GM19452 (cell line): ENCODE data around the gene ZBTB12.
"Not testable (repeated sequence)": the region's sequence is repeated elsewhere in the genome, so short reads cannot be mapped to it uniquely, and the experiment has no call there.

Experiments used
- ATAC-seq: cut with Tn5 transposase; IDR thresholded peaks from one replicate; pipeline ENCODE4 v1.9.1; 2021; ENCODE audit not compliant: unreplicated experiment

The ZBTB12 gene

DNA sequence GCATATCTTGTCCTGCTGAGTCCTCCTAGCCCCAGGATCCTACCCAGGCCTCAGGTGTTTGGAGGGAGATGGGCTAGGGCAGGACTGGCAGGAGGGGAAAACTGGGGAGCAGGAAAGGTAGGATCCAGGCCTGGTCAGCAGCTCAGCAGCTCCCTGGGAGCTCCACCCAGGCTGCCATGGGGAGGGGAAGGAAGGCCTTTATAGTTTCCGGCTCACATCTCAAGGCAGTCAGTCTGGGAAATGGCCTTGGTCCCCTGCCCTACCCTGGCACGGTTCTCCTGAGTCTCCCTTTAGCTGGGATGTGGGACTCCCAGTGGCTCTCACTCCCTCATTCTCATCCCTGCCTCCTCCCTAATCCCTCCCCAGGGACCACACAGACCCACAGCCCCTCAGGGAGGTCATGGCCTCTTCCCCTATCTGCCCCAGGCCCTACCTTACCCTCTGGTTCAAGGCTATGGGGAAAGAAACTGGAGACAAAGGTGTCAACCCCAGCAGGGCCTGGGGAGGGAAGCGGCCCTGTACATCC, 24.7 kb downstream of the ZBTB12 start:
- no peak for ATAC-seq

DNA sequence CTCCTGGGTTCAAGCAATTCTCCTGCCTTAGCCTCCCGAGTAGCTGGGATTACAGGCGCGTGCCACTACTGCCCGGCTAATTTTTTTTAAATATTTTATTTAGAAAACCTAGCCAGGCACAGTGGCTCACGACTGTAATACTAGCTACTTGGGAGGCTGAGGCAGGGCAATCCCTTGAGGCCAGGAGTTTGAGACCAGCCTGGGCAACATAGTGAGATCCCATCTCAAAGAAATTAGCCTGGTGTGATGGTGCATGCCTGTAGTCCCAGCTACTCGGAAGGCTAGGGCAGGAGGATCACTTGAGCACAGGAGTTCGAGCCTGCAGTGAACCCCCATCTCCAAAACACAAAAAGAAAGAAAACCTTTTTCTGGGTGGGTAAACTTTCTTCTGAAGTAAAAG, 25.5 kb downstream of the ZBTB12 start:
- ATAC-seq, result no peak

DNA sequence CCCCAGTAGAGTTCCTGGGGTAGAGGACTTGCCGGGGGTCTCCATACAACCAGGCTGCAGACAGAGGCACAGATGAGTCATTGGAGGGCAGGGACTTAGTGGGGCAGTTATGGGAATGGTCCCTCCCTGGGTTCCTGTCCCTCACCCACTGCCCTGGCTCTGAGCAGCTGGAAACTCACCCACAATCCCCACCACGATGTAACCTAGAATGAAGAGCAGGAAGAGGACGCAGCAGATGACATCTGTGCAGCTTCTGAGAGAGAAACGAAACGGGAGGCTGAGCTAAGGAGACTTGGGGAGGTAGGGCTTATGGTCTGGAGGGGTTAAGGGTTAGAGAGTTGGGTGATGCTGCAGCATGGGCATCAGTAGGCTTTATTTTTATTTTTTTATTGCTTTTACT, 26.0 kb downstream of the ZBTB12 start:
- no peak for ATAC-seq

DNA sequence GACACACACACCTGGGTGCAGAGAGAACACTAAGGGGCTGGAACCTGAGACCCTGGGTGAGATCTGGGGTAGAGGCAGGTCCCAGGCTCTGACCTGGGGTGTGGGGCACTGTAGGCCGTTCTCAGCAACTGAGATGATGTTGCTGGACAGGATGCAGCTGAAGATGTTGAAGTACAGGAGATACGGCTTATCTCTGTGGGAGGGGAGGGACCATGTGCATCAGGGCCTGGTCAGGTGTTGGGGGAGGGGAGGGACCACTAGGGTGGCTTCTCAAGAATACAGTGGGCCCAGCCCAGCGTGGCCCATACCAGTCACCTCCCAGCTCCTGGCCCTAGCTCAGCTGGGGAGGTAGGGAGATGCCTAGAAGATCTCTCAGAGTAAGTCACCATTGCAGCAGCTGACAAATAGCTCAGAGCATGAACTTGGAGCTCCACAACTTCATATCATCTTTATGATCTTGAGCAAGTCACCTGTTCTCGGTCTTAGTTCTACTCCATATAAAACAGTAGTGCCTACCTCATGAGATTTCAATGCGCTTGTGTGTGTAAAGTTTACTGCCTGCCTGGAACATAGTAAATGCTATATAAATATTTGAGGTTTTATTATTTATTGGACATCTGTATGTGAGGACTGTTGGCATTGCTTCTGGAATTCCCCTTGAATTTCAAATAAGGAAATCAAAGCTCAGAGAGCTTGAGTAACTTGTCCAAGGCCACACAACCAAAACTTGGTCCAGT, 26.9 kb downstream of the ZBTB12 start:
- ATAC-seq, result no peak

DNA sequence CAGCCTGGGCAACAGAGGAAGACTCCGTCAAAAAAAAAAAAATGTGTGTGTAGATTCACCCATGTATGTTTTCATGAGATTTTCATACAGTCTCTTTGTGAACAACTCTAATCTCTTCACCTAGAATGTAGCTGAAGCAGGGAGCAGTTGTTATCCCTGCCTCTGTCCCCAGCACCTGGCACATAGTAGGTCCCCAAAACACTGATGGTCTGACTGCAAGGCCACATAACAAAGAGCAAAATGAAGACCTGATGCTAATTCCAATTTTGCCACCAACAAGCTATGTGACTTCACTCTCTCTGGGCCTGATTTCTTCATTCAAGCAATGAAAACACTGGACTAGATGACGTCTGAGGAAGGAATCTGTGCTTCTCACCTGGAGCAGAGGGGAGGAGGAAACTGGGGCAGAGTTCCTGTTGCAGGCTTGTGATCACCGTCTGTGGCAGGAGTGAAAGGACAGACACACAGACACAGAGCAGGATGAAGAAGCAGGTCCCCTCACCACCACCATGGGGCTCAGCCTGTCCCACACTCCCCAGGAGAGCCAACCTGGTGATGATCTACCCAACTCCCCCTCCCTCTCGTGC, 27.7 kb downstream of the ZBTB12 start:
- no peak for ATAC-seq

DNA sequence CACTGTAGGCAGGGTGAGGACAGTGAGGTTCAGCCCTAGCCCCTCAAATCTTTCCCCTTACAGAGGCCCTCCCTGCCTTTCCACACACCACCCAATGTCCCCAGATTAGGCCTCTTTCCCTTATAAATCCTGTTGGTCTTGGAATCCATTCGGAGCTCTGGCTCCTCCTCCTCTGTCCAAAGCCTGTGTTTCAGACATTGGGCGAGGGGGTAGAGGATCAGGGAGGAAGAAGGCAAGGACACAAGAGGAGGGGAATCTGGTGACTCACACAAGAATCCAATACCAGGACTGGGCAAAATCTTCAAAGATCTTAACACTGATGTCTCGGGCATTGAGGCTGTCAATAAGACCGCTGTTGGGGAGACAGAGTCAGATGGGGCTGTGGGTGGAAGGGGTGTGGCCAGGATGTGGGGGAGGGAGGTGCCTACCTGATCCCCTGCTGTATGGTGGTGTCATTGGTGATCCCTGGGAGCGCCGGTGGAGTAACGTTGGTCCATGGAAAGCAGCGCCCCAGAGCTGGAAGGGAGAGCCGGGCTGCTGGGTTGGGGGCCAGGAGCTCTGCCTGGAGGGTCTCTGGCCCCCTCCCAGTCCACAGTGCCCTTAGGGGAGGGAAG, 30.7 kb downstream of the ZBTB12 start:
- no peak for ATAC-seq

DNA sequence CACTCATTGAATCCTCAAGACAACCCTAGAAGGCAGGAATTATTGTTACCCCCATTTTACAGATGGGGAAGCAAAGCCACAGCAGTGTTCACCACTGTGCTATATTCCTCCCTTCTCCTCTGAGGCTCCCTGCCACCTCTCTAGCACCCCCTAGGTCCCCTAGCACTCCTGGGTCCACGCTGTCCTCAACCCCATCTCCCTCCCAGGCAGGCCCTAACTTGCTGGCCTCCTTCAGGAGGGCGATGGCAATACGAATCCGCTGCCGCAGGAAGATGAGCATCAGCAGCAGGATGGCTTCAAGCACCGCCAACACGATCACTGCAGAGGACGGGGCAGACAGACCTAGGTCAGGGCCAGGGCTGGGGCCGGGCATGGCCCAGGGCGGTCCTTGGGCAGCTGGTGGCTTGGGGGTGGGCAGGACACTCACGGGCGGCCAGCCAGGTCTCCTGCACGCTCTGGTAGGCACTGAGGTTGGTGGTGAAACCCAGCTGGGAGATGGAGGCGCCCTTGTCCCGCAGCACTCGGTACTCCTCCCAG, 31.4 kb downstream of the ZBTB12 start:
- no peak for ATAC-seq

DNA sequence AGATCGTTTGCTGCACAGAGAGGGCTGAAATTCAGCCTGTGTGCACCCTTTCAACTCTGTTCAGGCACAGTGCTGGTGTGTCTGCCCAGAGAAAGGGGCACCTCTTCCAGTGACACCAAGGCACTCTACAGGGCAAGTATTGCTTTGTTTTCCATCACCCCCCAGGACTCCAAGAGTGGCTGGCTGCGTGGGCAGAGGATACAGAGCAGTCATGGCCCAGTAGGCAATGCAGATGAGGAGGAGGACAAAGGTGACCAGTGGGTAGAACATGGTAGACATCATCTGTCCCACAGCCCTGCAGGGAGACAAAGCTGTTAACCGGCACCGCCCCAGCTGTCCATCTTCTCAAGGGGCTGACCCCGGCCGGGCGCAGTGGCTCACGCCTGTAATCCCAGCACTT, 32.5 kb downstream of the ZBTB12 start:
- ATAC-seq, result no peak

DNA sequence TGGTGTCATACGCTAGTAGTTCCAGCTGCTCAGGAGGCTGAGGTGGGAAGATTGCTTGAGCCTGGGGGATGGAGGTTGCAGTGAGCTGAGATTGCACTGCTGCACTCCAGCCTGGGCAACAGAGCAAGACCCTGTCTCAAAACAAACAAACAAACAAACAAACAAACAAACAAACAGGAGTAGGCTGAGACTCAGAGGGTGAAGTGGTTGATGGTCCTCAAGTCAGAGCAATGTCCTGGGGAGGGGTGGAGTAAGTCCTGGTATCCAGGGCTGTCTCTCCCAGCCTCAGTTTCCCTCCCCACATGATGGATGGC, 33.3 kb downstream of the ZBTB12 start:
- ATAC-seq, result not testable (repeated sequence)

DNA sequence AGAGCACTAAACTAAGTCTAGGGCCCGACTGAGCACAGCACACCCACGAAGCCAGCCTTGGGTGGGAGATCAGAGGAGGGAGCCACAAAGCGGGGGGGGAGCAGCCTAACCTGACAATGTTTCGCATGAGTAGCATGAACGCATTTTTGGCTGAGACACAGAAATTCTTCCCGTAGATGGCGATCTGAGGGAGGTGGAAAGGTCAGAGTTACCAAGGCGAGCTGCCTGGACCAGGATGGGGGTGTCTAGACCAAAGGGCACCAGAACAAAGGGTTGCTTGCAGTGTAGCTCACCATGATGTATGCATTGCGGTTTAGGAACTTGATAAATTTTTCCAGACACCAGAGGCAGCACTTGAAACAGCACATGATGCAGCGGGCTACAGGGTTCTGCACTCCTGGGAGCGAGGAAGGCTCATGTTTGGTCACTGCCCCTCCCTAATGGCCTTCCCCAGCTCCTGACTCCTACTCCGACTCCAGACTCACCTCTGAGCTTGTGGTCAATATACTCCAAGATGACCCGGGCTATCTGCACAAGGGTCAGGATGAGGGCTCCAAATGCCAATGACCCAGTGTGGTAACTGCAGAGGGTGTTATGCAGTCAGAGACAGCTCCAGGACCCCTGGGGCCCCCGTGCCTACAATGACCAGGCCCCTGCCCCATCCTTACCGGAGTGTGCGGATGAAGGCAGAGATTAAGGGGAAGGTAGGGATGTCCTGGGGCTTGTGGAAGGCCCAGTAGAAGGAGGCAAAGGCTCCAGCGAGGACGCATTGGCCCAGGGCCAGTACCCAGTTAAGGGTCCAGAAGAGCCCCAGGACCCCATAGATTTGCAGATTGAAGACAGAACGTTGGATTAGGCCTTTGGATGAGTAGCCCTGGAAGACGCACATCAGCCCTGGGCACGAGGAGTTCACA, 36.4 kb downstream of the ZBTB12 start:
- no peak for ATAC-seq

DNA sequence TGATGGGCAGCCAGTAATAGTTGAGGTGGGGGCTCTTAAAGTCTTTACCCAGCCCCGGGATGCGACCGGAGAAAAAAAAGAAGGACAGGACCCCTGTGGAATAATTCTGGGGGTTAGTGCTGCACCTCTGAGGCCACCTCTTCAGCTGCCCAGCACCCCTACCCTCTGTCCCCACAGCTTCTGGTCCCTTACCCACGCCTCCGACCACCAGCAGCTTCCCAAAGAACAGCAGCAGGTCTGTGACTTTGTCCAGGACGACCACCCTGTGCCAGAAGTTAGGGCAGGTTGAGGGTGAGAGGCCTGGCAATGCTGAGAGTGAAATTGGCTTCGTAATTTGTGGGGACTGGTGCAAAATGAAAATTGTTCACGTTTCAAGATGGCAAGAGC, 37.1 kb downstream of the ZBTB12 start:
- ATAC-seq, result no peak

DNA sequence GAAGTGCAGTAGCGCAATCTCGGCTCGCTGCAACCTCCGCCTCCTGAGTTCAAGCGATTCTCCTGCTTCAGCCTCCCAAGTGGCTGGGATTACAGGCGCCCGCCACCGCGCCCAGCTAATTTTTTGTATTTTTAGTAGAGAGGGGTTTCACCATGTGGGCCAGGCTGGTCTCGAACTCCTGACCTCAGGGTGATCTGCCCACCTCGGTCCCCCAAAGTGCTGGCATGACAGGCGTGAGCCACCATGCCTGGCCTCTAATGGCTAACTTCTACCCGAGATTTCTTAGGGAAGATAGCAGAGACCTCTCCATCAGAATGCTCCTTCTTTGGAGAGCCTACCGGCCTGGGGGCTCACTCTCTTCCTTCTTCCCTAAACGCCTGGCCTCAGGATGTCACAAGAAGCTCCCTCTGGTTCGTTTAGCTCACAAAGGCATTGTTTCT, 37.7 kb downstream of the ZBTB12 start:
- not testable (repeated sequence) for ATAC-seq

DNA sequence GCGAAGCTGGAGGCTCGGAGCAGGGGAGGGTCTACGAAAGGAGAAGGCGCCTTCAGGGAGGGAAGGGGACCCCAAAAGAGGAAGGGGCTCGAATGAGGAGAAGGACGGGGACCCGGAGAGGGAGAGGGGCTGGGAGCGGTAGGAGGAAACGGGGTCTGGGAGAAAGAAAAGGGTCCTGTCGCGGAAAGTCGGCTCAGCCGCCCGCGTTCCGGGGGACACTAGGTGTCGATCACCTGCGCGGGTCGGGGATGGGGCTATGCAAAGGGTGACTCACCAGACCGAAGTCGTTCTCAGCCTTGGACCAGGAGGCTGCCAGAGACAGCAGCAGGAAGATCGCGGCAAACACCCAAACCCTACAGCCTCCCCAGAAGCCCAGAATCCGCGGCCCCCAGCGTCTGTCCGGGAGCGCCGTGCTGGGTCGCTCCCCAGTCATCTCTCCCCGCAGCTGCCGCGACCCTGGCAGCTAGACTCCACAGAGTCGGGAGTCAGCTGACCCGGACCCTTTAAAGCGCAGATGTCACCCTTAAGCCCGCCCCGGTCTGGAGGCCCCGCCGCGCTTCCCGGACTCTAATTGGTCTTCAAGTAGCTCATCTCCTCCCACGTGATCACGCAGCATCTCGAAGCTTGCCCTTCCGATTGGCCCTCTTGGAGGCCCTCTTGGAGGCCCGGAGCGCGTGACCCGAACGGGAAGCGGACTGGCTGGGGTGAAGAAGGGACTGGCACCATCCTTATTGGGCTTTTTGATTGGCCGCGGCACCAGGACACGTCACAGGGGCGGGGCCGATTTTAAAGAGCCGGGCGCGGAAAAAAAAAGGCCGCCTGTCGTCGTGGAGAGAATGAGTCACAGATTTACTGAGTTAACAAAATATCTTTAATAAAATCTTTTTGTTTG, 39.3 kb downstream of the ZBTB12 start, which contains the start of gene NEU1:
TSS of gene NEU1 (minus strand) at position 478 of the 892 bp plus-strand sequence. CDS start at position 433, 45 bp downstream.
- ATAC-seq, result peak; percentile 91

DNA sequence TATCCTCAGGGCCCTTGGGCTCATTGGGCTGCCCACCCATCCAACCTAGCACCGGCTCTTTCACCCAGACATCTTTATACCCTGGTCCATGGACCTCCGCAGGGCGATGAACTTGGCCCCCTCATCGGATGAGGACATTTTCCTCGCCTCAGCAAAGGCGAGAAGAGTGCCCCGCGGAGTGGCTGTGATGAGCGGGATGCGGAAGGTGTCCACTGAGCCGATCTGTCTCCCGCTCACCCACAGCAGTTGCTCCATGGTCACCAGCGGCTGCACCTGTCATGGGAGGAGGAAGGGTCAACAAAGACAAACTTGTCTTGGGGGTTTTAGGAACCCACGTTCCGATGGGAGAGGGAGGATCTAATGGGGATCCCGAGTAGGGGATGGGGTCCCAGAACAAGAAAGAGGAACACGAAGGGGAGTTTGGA, 40.0 kb downstream of the ZBTB12 start:
- ATAC-seq, result no peak

DNA sequence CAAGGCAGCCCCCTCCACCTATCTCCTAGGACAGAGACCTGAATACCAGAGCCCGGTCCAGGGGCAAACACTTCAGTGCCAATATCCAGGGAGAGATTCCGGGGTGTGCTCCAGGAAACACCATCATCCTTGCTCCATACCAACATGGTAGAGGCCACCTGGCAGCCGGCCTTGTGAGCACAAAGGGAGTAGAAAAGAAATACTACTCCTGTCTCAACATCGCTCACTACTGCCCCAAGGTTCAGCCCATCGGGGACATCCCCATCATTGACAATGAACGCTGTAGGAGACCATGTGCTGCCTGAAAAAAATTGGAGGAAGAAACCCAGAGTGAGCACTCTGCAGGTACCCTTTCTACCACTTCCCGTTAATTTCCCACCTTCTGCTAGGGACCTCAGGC, 40.7 kb downstream of the ZBTB12 start:
- no peak for ATAC-seq

DNA sequence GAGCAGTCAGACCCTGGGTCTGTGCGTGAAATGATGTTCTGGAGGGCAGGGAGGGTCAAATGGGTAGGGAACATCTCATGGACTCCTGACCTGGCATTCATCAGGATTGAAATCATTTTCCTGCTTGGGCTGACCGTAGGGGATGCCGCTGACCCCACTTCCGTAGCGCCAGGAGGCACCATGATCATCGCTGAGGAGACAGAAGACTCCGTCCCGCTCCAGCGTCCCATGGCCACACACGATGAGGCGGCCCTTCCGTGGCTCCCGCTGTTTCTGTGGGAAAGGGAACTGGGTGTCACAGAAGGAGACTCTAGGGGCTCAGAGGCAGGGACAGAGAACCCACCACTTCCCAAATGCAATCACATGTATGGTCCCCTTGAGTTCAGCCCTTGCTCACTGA, 41.5 kb downstream of the ZBTB12 start:
- ATAC-seq, result no peak

DNA sequence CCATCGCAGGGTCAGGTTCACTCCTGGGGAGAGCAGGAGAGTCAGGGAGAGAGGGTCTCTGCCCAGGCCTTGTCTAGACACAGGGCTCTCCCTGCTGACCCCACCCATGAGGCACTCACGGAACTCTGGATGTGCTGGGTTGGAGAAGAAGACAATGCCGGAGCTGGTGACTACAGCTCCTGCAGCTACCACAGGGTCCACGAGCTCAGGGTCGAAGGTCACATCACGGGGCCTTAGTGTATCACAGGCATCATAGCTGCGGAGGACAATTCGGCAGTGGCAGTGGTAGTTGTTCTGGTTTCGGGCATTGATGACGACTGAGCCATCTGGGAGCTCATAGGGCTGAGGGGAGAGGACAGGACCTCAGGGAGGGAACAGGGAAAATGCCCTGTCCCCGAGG, 42.0 kb downstream of the ZBTB12 start:
- ATAC-seq, result no peak

DNA sequence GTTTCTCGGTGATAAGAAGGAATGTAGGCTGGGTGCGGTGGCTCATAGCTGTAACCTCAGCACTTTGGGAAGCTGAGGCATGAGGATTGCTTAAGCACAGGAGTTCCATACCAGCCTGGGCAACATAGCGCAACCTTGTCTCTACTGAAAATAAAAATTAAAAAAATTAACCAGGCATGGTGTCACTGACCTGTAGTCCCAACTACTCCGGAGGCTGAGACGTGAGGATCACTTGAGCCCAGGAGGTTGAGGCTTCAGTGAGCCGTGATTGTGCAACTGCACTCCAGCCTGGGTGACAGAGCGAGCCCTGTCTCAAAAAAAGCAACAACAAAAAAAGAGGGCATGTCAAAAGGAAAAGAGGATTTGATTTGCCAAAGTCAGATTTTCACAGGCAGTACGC, 43.2 kb downstream of the ZBTB12 start:
- no peak for ATAC-seq

DNA sequence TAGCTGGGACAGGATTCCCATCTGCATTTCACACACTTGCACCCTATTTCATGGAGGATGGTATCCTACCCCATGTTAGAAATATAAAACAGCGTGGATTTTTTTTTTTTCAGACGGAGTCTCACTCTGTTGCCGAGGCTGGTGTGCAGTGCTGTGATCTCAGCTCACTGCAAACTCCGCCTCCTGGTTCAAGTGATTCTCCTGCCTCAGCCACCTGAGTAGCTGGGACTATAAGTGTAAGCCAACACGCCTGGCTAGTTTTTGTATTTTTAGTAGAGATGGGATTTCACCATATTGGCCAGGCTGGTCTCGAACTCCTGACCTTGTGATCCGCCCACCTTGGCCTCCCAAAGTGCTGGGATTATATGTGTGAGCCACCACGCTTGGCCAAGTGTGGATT, 44.1 kb downstream of the ZBTB12 start:
- ATAC-seq, result not testable (repeated sequence)
